Mesenchymal stem cell (in vitro differentiated cells and primary cell): ENCODE measurements around the gene IL1RAP.

Experiments
- DNase-seq: peaks from one replicate; pipeline ENCODE4 v3.0.0-alpha.2; 2013
- H2AFZ ChIP-seq: one replicate; pipeline ENCODE4 v1.6.1; 2013; ENCODE audit warnings: low read depth, mild to moderate bottlenecking, control low read depth, inconsistent platforms, low read length, moderate library complexity
- H2AK5ac ChIP-seq: 2 replicates; pipeline ENCODE4 v1.6.1; 2013; ENCODE audit warnings: low read length, moderate library complexity, mild to moderate bottlenecking, inconsistent platforms; ENCODE audit not compliant: severe bottlenecking
- H2BK120ac ChIP-seq: one replicate; pipeline ENCODE4 v1.6.1; 2013; ENCODE audit warnings: low read depth, mild to moderate bottlenecking, inconsistent platforms, low read length, moderate library complexity
- H2BK12ac ChIP-seq, 2 experiments: one replicate each; pipeline ENCODE4 v1.6.1; 2013; ENCODE audit warnings: inconsistent platforms in 2 of 2, low read length in 2 of 2, mild to moderate bottlenecking in 2 of 2, moderate library complexity in 2 of 2, control low read depth in 1 of 2
- H2BK15ac ChIP-seq: one replicate; pipeline ENCODE4 v1.6.1; 2013; ENCODE audit warnings: mild to moderate bottlenecking, low read depth, inconsistent platforms; ENCODE audit not compliant: poor library complexity, severe bottlenecking
- H2BK5ac ChIP-seq: 2 replicates; pipeline ENCODE4 v1.6.1; 2013; ENCODE audit warnings: low read depth, mild to moderate bottlenecking, low read length, control low read depth, inconsistent platforms; ENCODE audit not compliant: poor library complexity, severe bottlenecking
- H3K14ac ChIP-seq, 2 experiments: one replicate each; pipeline ENCODE4 v1.6.1; 2013; ENCODE audit warnings: inconsistent platforms in 2 of 2, low read length in 2 of 2, control low read depth in 1 of 2, mild to moderate bottlenecking in 1 of 2, moderate library complexity in 1 of 2
- H3K18ac ChIP-seq, 2 experiments: one replicate each; pipeline ENCODE4 v1.6.1; 2013; ENCODE audit warnings: inconsistent platforms in 2 of 2, low read length in 2 of 2, control low read depth in 1 of 2, low read depth in 1 of 2, mild to moderate bottlenecking in 1 of 2
- H3K23ac ChIP-seq, 2 experiments: one replicate each; pipeline ENCODE4 v1.6.1; 2013; ENCODE audit warnings: inconsistent platforms in 2 of 2, low read length in 2 of 2, mild to moderate bottlenecking in 2 of 2, moderate library complexity in 2 of 2, control low read depth in 1 of 2
- H3K27ac ChIP-seq: 2 replicates; pipeline ENCODE4 v1.5.1; 2013; ENCODE audit warnings: mild to moderate bottlenecking, moderate library complexity, low read length, control low read depth, inconsistent platforms; ENCODE audit not compliant: poor library complexity, severe bottlenecking
- H3K27me3 ChIP-seq, 2 experiments: 2 replicates each; pipeline versions ENCODE4 v1.6.1 to v1.7.0; 2013; ENCODE audit warnings: low read length in 2 of 2, mild to moderate bottlenecking in 2 of 2, moderate library complexity in 2 of 2, control low read depth in 1 of 2, inconsistent platforms in 1 of 2; ENCODE audit not compliant: control insufficient read depth in 1 of 2, insufficient read depth in 1 of 2
- H3K36me3 ChIP-seq, 2 experiments: 2 replicates each; pipeline versions ENCODE4 v1.6.1 to v1.7.0; 2013; ENCODE audit warnings: low read length in 2 of 2, control low read depth in 1 of 2, inconsistent platforms in 1 of 2, low read depth in 1 of 2, mild to moderate bottlenecking in 1 of 2; ENCODE audit not compliant: insufficient read depth in 2 of 2, control insufficient read depth in 1 of 2
- H3K4ac ChIP-seq, 2 experiments: one replicate each; pipeline ENCODE4 v1.6.1; 2013; ENCODE audit warnings: inconsistent platforms in 2 of 2, low read length in 2 of 2, mild to moderate bottlenecking in 2 of 2, moderate library complexity in 2 of 2, control low read depth in 1 of 2, low read depth in 1 of 2
- H3K4me1 ChIP-seq: 2 replicates; pipeline ENCODE4 v1.6.1; 2013; ENCODE audit warnings: low read depth, low read length, control low read depth; ENCODE audit not compliant: control insufficient read depth, insufficient read depth
- H3K4me2 ChIP-seq: 2 replicates; pipeline ENCODE4 v1.6.1; 2013; ENCODE audit warnings: low read length, mild to moderate bottlenecking, inconsistent platforms; ENCODE audit not compliant: poor library complexity, severe bottlenecking
- H3K4me3 ChIP-seq, 2 experiments: 2 replicates each; pipeline versions ENCODE4 v1.5.1 to v1.7.0; 2013; ENCODE audit warnings: low read length in 2 of 2, mild to moderate bottlenecking in 2 of 2, control low read depth in 1 of 2, low read depth in 1 of 2; ENCODE audit not compliant: insufficient read depth in 1 of 2
- H3K79me1 ChIP-seq: replicated peaks from 2 replicates; pipeline ENCODE4 v1.6.1; 2013; ENCODE audit warnings: mild to moderate bottlenecking, control low read depth, low read length, inconsistent platforms; ENCODE audit not compliant: poor library complexity, severe bottlenecking
- H3K9ac ChIP-seq: 2 replicates; pipeline ENCODE4 v1.7.0; 2013; ENCODE audit warnings: mild to moderate bottlenecking, low read length, moderate library complexity
- H3K9me3 ChIP-seq: 2 replicates; pipeline ENCODE4 v1.7.0; 2013; ENCODE audit warnings: mild to moderate bottlenecking, low read length; ENCODE audit not compliant: control insufficient read depth
- H4K8ac ChIP-seq: one replicate; pipeline ENCODE4 v1.6.1; 2013; ENCODE audit warnings: inconsistent platforms, mild to moderate bottlenecking, low read length, moderate library complexity
- H4K91ac ChIP-seq: one replicate; pipeline ENCODE4 v1.6.1; 2013; ENCODE audit warnings: mild to moderate bottlenecking, low read length, inconsistent platforms
- WGBS: methylation state at CpG from one replicate; pipeline ENCODE4 v1.1.7; 2013; ENCODE audit warnings: mixed read lengths; 5-methylcytosine and 5-hydroxymethylcytosine counted together

IL1RAP gene

DNA sequence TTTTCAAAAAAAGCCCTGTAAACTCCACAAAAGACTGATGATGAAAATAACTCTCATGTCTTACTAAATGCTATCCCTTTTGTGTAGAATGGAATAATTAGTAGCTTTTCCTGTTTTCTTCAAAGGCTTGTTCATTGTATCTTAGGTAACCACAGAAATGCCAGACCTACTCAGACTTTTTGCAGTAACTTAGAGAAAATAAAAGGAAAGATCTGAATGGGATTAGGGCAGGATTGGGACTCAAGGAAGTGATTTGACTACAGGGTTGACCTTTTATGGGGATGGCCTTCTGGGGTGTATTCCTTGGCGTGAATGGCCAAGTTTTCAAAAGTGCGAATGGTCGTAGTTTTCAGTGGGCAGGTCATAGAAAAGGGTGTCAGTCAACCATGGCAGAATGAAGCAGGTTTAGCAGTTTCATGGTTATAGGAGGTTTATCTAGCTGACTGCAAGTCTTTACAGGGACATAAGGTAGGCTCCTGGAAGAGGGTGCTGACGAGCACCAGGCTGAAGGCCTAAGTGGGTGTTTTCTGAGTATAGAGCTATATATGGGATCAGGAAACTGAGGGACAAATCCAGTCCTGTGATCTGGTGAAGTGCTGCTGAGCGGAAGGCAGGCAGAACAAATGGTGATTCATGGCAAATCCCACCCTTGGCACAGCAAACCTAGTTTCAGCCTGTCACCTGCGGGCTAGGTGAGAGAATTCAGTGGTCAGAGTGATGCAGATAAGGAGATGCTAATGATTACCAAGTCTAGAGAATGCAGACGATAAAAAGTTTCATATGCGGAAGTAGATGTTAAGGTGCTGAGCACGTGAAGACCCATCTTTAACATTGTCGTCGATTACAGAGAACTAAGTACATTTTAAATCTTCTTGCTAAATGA lies 46.4 kb downstream of the IL1RAP start:
- H2BK15ac ChIP-seq: no peak overlapping the region
- H2BK120ac ChIP-seq: no peak overlapping the region
- H4K91ac ChIP-seq: no peak overlapping the region
- H4K8ac ChIP-seq: no peak overlapping the region
- H3K27ac ChIP-seq: no peak overlapping the region
- H2AK5ac ChIP-seq: no peak overlapping the region
- peaks cover 0 to 3% of the 10 kb centered on the region in 2 experiments for H3K36me3 ChIP-seq
- H2BK5ac ChIP-seq: no peak overlapping the region
- DNase-seq: no peak
- no peak overlapping the region for H2BK12ac ChIP-seq
- no peak overlapping the region for H3K9ac ChIP-seq
- no peaks in the 10 kb centered on the region for H3K79me1 ChIP-seq
- no peaks in the 10 kb centered on the region for H3K4me1 ChIP-seq
- H3K27me3 ChIP-seq: no peaks in the 10 kb centered on the region
- 98% methylated on average over 9 of the region's 11 CpGs for WGBS
- no peak overlapping the region for H3K4me3 ChIP-seq
- peaks cover 12% of the 10 kb centered on the region for H3K9me3 ChIP-seq
- H3K18ac ChIP-seq: no peak overlapping the region
- H3K4me2 ChIP-seq: no peak overlapping the region
- H2AFZ ChIP-seq: no peak overlapping the region
- no peak overlapping the region for H3K4ac ChIP-seq
- H3K14ac ChIP-seq: no peak overlapping the region
- H3K23ac ChIP-seq: no peak overlapping the region

DNA sequence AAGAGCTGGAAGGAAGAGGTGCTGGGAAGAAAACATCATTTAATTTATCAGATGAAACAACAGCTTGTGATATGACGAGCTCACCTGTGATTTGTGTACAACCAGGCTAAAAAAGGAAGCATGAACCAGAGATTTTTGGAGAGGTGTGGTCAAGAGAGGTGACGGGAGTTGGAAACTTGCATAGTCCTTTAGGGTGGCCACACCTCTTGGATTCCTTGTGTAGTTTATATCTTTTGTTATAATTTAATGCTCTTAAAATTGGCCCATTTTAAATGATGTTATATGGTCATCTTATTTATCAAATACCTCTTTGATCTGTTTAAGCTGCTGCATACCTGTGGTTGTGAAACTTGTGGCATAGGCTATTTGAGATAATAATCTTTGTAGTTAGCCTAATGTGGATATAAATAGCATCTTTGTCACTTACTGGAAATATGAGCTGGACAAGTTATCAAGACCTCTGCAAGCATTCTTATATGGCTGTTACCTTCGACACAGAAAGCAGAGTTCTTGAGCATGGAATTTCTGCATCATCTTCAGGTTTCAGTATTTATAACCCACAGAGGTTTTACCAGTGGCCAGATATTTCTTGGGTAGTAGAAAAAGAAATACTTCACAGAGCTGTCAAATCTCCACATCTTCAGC lies 49.1 kb downstream of the IL1RAP start:
- H2BK5ac ChIP-seq: no peak overlapping the region
- no peak overlapping the region for H3K18ac ChIP-seq
- H4K91ac ChIP-seq: no peak overlapping the region
- H2BK120ac ChIP-seq: no peak overlapping the region
- H3K36me3 ChIP-seq: no peaks in the 10 kb centered on the region
- H3K4me1 ChIP-seq: no peaks in the 10 kb centered on the region
- H3K4ac ChIP-seq: no peak overlapping the region
- H4K8ac ChIP-seq: no peak overlapping the region
- H3K27ac ChIP-seq: no peak overlapping the region
- H3K27me3 ChIP-seq: no peaks in the 10 kb centered on the region
- no peak overlapping the region for H2AK5ac ChIP-seq
- H2BK12ac ChIP-seq: no peak overlapping the region
- H3K14ac ChIP-seq: no peak overlapping the region
- no peak overlapping the region for H3K4me2 ChIP-seq
- no peak overlapping the region for H3K23ac ChIP-seq
- WGBS: 98% methylated on average over 2 of the region's 3 CpGs
- no peak overlapping the region for H2AFZ ChIP-seq
- peak; percentile 43 for DNase-seq
- H3K79me1 ChIP-seq: no peaks in the 10 kb centered on the region
- no peak overlapping the region for H3K9ac ChIP-seq
- H3K4me3 ChIP-seq: no peak overlapping the region
- no peak overlapping the region for H2BK15ac ChIP-seq
- peaks cover 12% of the 10 kb centered on the region for H3K9me3 ChIP-seq

DNA sequence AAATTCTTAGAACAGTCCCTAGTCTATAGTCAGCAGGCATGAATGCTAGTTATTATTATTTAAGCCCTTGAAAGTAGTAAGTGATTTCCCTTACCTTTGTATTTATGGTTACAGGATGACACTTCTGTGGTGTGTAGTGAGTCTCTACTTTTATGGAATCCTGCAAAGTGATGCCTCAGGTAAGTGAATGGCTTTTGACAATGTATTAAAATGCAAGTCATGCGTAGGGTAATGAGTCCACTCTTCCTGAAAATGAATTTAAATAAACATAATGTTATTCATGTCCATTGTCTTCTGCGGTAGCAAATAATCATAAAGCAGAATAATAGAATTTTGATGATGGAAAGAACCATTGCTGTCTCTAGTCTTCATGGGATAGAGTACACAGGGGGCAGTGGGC lies 50.3 kb downstream of the IL1RAP start:
- no peak overlapping the region for H2BK12ac ChIP-seq
- no peak overlapping the region for H2BK5ac ChIP-seq
- H3K14ac ChIP-seq: no peak overlapping the region
- peaks cover 7% of the 10 kb centered on the region for H3K9me3 ChIP-seq
- H3K4me3 ChIP-seq: no peak overlapping the region
- H2AK5ac ChIP-seq: no peak overlapping the region
- H3K36me3 ChIP-seq: no peaks in the 10 kb centered on the region
- no peak overlapping the region for H3K4me2 ChIP-seq
- H2BK15ac ChIP-seq: no peak overlapping the region
- no peak overlapping the region for H3K18ac ChIP-seq
- H3K23ac ChIP-seq: no peak overlapping the region
- no peak overlapping the region for H3K9ac ChIP-seq
- H4K91ac ChIP-seq: no peak overlapping the region
- no peak for DNase-seq
- 100% methylated on average over 1 of the region's 2 CpGs for WGBS
- no peak overlapping the region for H3K4ac ChIP-seq
- no peaks in the 10 kb centered on the region for H3K27me3 ChIP-seq
- H3K79me1 ChIP-seq: no peaks in the 10 kb centered on the region
- no peak overlapping the region for H2BK120ac ChIP-seq
- H3K27ac ChIP-seq: no peak overlapping the region
- H3K4me1 ChIP-seq: no peaks in the 10 kb centered on the region
- H4K8ac ChIP-seq: no peak overlapping the region
- no peak overlapping the region for H2AFZ ChIP-seq
